HG02571 (cell line): ENCODE results near the gene FNDC5.

Source experiments
- ATAC-seq: cut with Tn5 transposase; IDR thresholded peaks from one replicate; pipeline ENCODE4 v1.9.1; 2021; ENCODE audit warnings: mild to moderate bottlenecking, moderate library complexity; ENCODE audit not compliant: unreplicated experiment

Gene FNDC5

DNA sequence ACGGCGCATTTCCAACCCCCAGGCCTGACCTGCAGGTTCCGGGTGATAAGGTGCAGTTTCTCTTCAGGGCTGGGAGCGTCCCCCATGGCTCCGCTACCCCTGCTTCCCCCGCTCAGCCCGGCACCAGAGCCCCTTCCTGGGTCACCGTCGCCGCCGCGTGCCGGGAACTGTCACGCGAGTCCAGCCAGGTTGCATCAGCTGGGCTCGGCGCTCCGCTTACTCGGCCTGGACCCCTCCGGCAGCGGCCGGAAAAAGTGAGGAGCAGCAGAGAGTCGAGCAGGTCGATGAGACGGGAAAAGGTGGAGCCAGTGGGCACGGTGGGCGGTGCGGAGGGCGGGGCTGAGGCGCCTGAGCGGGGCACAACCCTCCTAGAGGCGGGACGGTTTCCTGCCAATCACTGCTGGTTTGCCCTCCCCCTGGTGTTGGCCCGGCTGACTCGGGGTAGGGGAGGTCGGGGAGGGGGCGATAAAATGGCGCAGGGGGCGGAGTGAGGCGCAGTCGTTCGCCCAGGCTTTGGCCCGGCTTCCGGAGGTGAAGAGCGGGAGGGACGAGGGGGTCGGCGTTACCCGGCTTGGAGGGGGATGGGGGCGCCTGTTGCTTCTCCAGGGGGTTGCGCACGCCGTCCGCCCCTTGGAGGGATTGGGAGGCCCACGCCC lies 53.4 kb downstream of the FNDC5 start, which contains the start of the genes S100PBP and YARS1:
TSS of gene S100PBP (plus strand) at position 495 of the 656 bp plus-strand sequence. CDS start 8,447 bp downstream, outside the sequence.
TSS of gene YARS1 (minus strand) at position 200 of the 656 bp plus-strand sequence. CDS start at position 86, 114 bp downstream.
- ATAC-seq, result peak; percentile 80

DNA sequence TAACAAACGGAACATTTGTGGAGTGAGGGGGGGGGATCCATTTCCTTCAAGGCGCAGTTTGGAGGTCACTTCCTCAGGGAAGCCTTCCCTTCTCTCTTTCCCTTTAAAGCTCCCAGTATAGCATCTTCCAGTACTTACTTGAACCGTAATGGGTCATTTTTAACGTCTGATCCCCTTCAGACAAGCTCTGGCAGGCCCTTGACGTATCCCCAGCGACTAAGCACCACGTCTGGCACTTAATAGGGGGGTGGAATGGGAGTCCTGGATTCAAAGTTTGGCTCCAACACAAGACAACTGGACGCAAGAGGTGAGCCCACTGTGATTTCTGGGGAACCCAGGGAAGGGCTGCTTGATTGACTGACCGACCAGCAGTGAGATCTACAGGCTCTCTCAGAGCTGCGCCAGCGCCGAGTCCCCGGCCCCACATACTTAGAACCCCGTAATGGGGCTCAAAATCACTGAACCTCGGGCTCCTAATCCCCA lies 54.0 kb downstream of the FNDC5 start:
- ATAC-seq, result peak; percentile 4

DNA sequence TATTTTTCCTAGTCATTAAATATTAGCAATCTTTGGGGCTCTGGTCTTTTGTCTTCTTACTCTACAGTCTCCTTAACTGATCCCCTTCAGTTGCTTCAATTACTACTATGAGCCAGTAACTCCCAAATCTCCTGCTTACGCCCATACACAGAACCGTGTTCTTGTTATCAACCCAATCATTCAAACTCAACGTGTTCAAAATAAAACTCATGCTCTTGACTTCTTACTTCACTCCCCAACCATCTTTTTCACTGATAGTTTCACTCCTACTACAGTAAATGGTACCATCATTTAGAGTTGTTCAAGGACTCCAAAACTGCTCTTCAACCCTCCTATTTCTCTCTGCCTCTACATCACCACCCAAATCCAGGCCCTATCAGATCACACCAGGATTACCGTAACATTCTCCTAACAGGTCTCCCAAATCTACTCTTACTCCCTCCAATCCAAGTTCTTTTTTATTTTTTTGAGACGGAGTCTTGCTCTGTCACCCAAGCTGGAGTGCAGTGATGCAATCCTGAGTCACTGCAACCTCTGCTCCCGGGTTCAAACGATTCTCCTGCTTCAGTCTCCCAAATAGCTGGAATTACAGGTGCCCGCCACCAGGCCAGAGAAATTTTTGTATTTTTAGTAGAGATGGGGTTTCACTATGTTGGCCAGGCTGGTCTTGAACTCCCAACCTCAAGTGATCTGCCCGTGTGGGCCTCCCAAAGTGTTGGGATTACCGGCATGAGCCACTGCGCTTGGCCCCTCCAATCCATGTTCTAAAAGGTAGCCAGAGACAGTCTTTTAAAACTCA lies 56.6 kb downstream of the FNDC5 start:
- no peak for ATAC-seq
